Keratinocyte (primary cell): Measurements from ENCODE around the gene PTPRN2. TPM values are rescaled to one million over a fixed set of nuclear protein-coding genes. Genes with fewer than 3 reads are reported as not detected.

Source experiments
- DNase-seq: peaks from one replicate; pipeline ENCODE4 v3.0.0-alpha.2; 2011; ENCODE audit warnings: low read depth, missing footprints, low spot score
- FAIRE-seq: peaks from 2 replicates; lab custom pipeline; 2011; peaks lifted over from hg19 to GRCh38; lab: Jason Lieb, UNC
- H2AFZ ChIP-seq: 2 replicates; pipeline ENCODE4 v1.6.0; 2012; ENCODE audit warnings: low read length, control low read depth, inconsistent platforms; ENCODE audit not compliant: control insufficient read depth
- H3K27ac ChIP-seq: 2 replicates; pipeline ENCODE4 v1.5.1; 2011; ENCODE audit warnings: low read length; ENCODE audit not compliant: control insufficient read depth, insufficient read depth
- H3K27me3 ChIP-seq: 3 replicates; pipeline ENCODE4 v1.6.0; 2011; ENCODE audit warnings: low read length; ENCODE audit not compliant: control insufficient read depth, insufficient read depth; ENCODE audit errors: extremely low read depth
- H3K36me3 ChIP-seq, 2 experiments: 2 replicates in 1 of 2; 3 replicates in 1 of 2; pipeline ENCODE4 v1.5.1; 2011; ENCODE audit warnings: low read length in 2 of 2, mild to moderate bottlenecking in 1 of 2; ENCODE audit not compliant: control insufficient read depth in 2 of 2, insufficient read depth in 2 of 2; ENCODE audit errors: extremely low read depth in 1 of 2
- H3K4me1 ChIP-seq: 3 replicates; pipeline ENCODE4 v1.5.1; 2011; ENCODE audit warnings: low read length; ENCODE audit not compliant: control insufficient read depth, insufficient read depth; ENCODE audit errors: extremely low read depth
- H3K4me2 ChIP-seq: 3 replicates; pipeline ENCODE4 v1.6.0; 2011; ENCODE audit warnings: low read depth, low read length; ENCODE audit not compliant: control insufficient read depth, insufficient read depth; ENCODE audit errors: extremely low read depth
- H3K4me3 ChIP-seq, 3 experiments: fragments of 200-600 bp in 1 of 3; sonication (generic) in 1 of 3; 2 replicates in 2 of 3; 3 replicates in 1 of 3; pipeline ENCODE4 v1.5.1; 2011 to 2016; ENCODE audit warnings: low read length in 3 of 3, mild to moderate bottlenecking in 3 of 3, control low read depth in 2 of 3, inconsistent platforms in 1 of 3, low read depth in 1 of 3, mixed read lengths in 1 of 3, mixed run types in 1 of 3, moderate library complexity in 1 of 3; ENCODE audit not compliant: control insufficient read depth in 2 of 3, insufficient read depth in 2 of 3; ENCODE audit errors: extremely low read depth in 1 of 3
- H3K79me2 ChIP-seq: 2 replicates; pipeline ENCODE4 v1.6.0; 2012; ENCODE audit warnings: low read length; ENCODE audit not compliant: control insufficient read depth, insufficient read depth
- H3K9ac ChIP-seq: 3 replicates; pipeline ENCODE4 v1.6.0; 2011; ENCODE audit warnings: low read length; ENCODE audit not compliant: control insufficient read depth, insufficient read depth; ENCODE audit errors: extremely low read depth
- H3K9me1 ChIP-seq: 3 replicates; pipeline ENCODE4 v1.6.0; 2011; ENCODE audit warnings: low read length; ENCODE audit not compliant: control insufficient read depth, insufficient read depth; ENCODE audit errors: extremely low read depth
- H3K9me3 ChIP-seq: 2 replicates; pipeline ENCODE4 v1.5.1; 2012; ENCODE audit warnings: low read depth, low read length; ENCODE audit not compliant: control insufficient read depth
- H4K20me1 ChIP-seq: 3 replicates; pipeline ENCODE4 v1.6.0; 2011; ENCODE audit warnings: low read length; ENCODE audit not compliant: control insufficient read depth, insufficient read depth; ENCODE audit errors: extremely low read depth
- EZH2 ChIP-seq: IDR thresholded peaks from one replicate; pipeline ENCODE4 v1.6.1; 2012; ENCODE audit warnings: inconsistent platforms, mild to moderate bottlenecking, low read length, moderate library complexity
- dilution Hi-C: fragments of 300-500 bp; cut with MboI; formaldehyde crosslinking; loops from one replicate; pipeline ENCODE4 v1.7.0; 2020; ENCODE audit warnings: low sequenced_read_pairs; ENCODE audit not compliant: extremely low pct_ligation_motif_present
- polyA plus RNA-seq, 5 experiments: library from polyadenylated mRNA; depleted of rRNA in 3 of 5; stranded (reverse) in 3 of 5; stranded (forward) in 1 of 5; unstranded in 1 of 5; fragments of >200 nt; gene quantifications; 1 replicate in 1 of 5; 2 replicates in 3 of 5; 3 replicates in 1 of 5; pipeline versions ENCODE4 v1.2.1 to v1.2.3, GENCODE V29; 2011 to 2012; ENCODE audit warnings: missing spikeins in 2 of 5, low read depth in 1 of 5, low replicate concordance in 1 of 5
- TF ChIP-seq, protein P1 (sequence below), 3 experiments: IDR thresholded peaks in 1 of 3; conservative IDR thresholded peaks in 1 of 3; optimal IDR thresholded peaks in 1 of 3; 2 replicates in 2 of 3; 3 replicates in 1 of 3; pipeline versions ENCODE3 to v1.5.1; 2011; ENCODE audit warnings: low read length in 3 of 3, mild to moderate bottlenecking in 3 of 3, moderate library complexity in 2 of 3, control low read depth in 1 of 3, inconsistent platforms in 1 of 3; ENCODE audit not compliant: insufficient read depth in 2 of 3; ENCODE audit errors: extremely low read depth in 1 of 3

PTPRN2 gene
- polyA plus RNA-seq, 1 donor (not counting 4 experiments of a cell fraction or from before 2014, with no cell fraction given): not detected

GRCh38 chr7:157627646-157628045, 960.0 kb downstream of the PTPRN2 start:
- Histone ChIP-seq H3K4me1 (no peaks in the 10 kb centered on the region), H3K4me2 (no peak overlapping the region), H3K9ac (no peak overlapping the region), H4K20me1 (no peaks in the 10 kb centered on the region), H3K9me1 (no peaks in the 10 kb centered on the region), H3K79me2 (no peaks in the 10 kb centered on the region), H3K9me3 (no peaks in the 10 kb centered on the region), H3K27me3 (no peaks in the 10 kb centered on the region), H3K36me3 (no peaks in the 10 kb centered on the region), H2AFZ (no peak overlapping the region), H3K4me3 (no peak overlapping the region), H3K27ac (no peak overlapping the region)
- no peak for TF ChIP-seq EZH2
- TF ChIP-seq, protein P1, sequence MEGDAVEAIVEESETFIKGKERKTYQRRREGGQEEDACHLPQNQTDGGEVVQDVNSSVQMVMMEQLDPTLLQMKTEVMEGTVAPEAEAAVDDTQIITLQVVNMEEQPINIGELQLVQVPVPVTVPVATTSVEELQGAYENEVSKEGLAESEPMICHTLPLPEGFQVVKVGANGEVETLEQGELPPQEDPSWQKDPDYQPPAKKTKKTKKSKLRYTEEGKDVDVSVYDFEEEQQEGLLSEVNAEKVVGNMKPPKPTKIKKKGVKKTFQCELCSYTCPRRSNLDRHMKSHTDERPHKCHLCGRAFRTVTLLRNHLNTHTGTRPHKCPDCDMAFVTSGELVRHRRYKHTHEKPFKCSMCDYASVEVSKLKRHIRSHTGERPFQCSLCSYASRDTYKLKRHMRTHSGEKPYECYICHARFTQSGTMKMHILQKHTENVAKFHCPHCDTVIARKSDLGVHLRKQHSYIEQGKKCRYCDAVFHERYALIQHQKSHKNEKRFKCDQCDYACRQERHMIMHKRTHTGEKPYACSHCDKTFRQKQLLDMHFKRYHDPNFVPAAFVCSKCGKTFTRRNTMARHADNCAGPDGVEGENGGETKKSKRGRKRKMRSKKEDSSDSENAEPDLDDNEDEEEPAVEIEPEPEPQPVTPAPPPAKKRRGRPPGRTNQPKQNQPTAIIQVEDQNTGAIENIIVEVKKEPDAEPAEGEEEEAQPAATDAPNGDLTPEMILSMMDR (optimal IDR thresholded peaks at IDR 0.05 in 1 of 3, IDR thresholded peaks at IDR 0.05 in 1 of 3, conservative IDR thresholded peaks at IDR 0.05 in 1 of 3; ENCODE audit: extremely low read depth in 1 of 3, insufficient read depth in 2 of 3, low read length in 3 of 3): no peak
- dilution Hi-C loops: no loop called here
- FAIRE-seq: no peak
- DNase-seq: no peak

- dilution Hi-C loops: no loop called here
- H3K4me3 ChIP-seq: no peak overlapping the region
- H3K4me1 ChIP-seq: no peaks in the 10 kb centered on the region
- DNase-seq: no peak
- TF ChIP-seq EZH2: no peak
- TF ChIP-seq, protein P1 (optimal IDR thresholded peaks at IDR 0.05 in 1 of 3, IDR thresholded peaks at IDR 0.05 in 1 of 3, conservative IDR thresholded peaks at IDR 0.05 in 1 of 3; ENCODE audit: extremely low read depth in 1 of 3, insufficient read depth in 2 of 3, low read length in 3 of 3): no peak
- H2AFZ ChIP-seq: no peak overlapping the region
- no peak overlapping the region for H3K4me2 ChIP-seq
- no peaks in the 10 kb centered on the region for H3K79me2 ChIP-seq
- H3K9ac ChIP-seq: no peak overlapping the region
- no peaks in the 10 kb centered on the region for H4K20me1 ChIP-seq
- FAIRE-seq: no peak
- no peaks in the 10 kb centered on the region for H3K27me3 ChIP-seq
- no peaks in the 10 kb centered on the region for H3K36me3 ChIP-seq
- H3K9me3 ChIP-seq: no peaks in the 10 kb centered on the region
- no peaks in the 10 kb centered on the region for H3K9me1 ChIP-seq
- H3K27ac ChIP-seq: no peak overlapping the region
These were observed 960.6 kb downstream of the PTPRN2 start for GRCh38 chr7:157627033-157627432.
